K562 (cell line): ENCODE data around the gene MND1. TPM values are rescaled to one million over a fixed set of nuclear protein-coding genes. Genes with fewer than 3 reads are reported as not detected.

ENCODE experiments used
- ATAC-seq: fragments of 200-7000 bp; cut with Tn5 transposase; 3 replicates; pipeline ENCODE4 v1.9.1; 2020; ENCODE audit warnings: moderate library complexity
- BruUV-seq: library from RNA; stranded (reverse); fragments of 400-500 nt; replicated peaks from 2 replicates; lab custom pipeline; 2021; lab: Mats Ljungman, UMichigan
- CTCF ChIA-PET: fragments of 300-600 bp; formaldehyde crosslinking; extraction: SDS; loops from one replicate; lab custom pipeline; 2021; ENCODE audit warnings: low intra/inter-chr PET ratio; lab: Yijun Ruan, JAX
- POLR2A ChIA-PET: fragments of 300-600, 350-650 bp; sonication (Branson Sonifier 250); formaldehyde crosslinking; extraction: SDS; loops from one replicate; lab custom pipeline; 2021; ENCODE audit warnings: antibody characterized with exemption, inconsistent platforms; lab: Yijun Ruan, JAX
- DNase-seq, 4 experiments: peaks; one replicate each; pipeline versions ENCODE4 v3.0.0 to v3.0.0-alpha.2; 2011 to 2018; ENCODE audit warnings: low spot score in 3 of 4, mixed read lengths in 3 of 4; ENCODE audit errors: extremely low read depth in 1 of 4
- FAIRE-seq: peaks from 2 replicates; lab custom pipeline; 2011; peaks lifted over from hg19 to GRCh38; lab: Jason Lieb, UNC
- H2AFZ ChIP-seq: 2 replicates; pipeline ENCODE4 v1.6.0; 2011; ENCODE audit warnings: low read depth, low read length, control low read depth, inconsistent platforms
- H3K27ac ChIP-seq: fragments of 200-600 bp; 3 replicates; pipeline ENCODE4 v1.8.0; 2011; ENCODE audit warnings: low read depth, mild to moderate bottlenecking, control low read depth, inconsistent platforms, low read length, moderate library complexity, mixed read lengths; ENCODE audit errors: extremely low read depth
- H3K27me3 ChIP-seq, 2 experiments: fragments of 300-600 bp in 1 of 2; 2 replicates in 1 of 2; 3 replicates in 1 of 2; pipeline versions ENCODE4 v1.6.0 to v1.8.0; 2011; ENCODE audit warnings: inconsistent platforms in 2 of 2, low read length in 2 of 2, mild to moderate bottlenecking in 1 of 2, mixed read lengths in 1 of 2, moderate library complexity in 1 of 2; ENCODE audit not compliant: control insufficient read depth in 2 of 2, insufficient read depth in 2 of 2
- H3K36me3 ChIP-seq: fragments of 300-600 bp; 3 replicates; pipeline ENCODE4 v1.8.0; 2011; ENCODE audit warnings: mild to moderate bottlenecking, low read length, inconsistent platforms; ENCODE audit not compliant: control insufficient read depth, insufficient read depth
- H3K4me1 ChIP-seq, 2 experiments: fragments of 200-600 bp in 1 of 2; replicated peaks in 1 of 2; 2 replicates in 1 of 2; 3 replicates in 1 of 2; pipeline versions ENCODE4 v1.5.1 to v1.8.0; 2011; ENCODE audit warnings: inconsistent platforms in 2 of 2, low read length in 2 of 2, mild to moderate bottlenecking in 1 of 2, mixed read lengths in 1 of 2, moderate library complexity in 1 of 2; ENCODE audit not compliant: control insufficient read depth in 2 of 2, insufficient read depth in 2 of 2
- H3K4me2 ChIP-seq: 2 replicates; pipeline ENCODE4 v1.6.1; 2011; ENCODE audit warnings: low read length, control low read depth, inconsistent platforms, mixed read lengths; ENCODE audit not compliant: insufficient read depth
- H3K4me3 ChIP-seq: fragments of 200-600 bp; sonication (generic), shearing (Covaris generic); 2 replicates; pipeline ENCODE4 v1.5.1; 2016; ENCODE audit warnings: control low read depth, inconsistent platforms
- H3K79me2 ChIP-seq: fragments of 200-600 bp; 3 replicates; pipeline ENCODE4 v1.8.0; 2011; ENCODE audit warnings: low read length, inconsistent platforms; ENCODE audit not compliant: control insufficient read depth, insufficient read depth
- H3K9ac ChIP-seq, 2 experiments: 2 replicates each; pipeline versions ENCODE4 v1.6.0 to v1.6.1; 2011; ENCODE audit warnings: low read depth in 2 of 2, low read length in 2 of 2, control low read depth in 1 of 2, inconsistent platforms in 1 of 2, mild to moderate bottlenecking in 1 of 2, mixed read lengths in 1 of 2; ENCODE audit not compliant: insufficient read depth in 1 of 2
- H3K9me1 ChIP-seq: one replicate; pipeline ENCODE4 v1.6.0; 2011; ENCODE audit warnings: inconsistent platforms, mild to moderate bottlenecking, low read length, moderate library complexity; ENCODE audit not compliant: control insufficient read depth, insufficient read depth
- H3K9me3 ChIP-seq: replicated peaks from 2 replicates; pipeline ENCODE4 v1.5.1; 2011; ENCODE audit warnings: low read depth, low read length, inconsistent platforms; ENCODE audit not compliant: control insufficient read depth, insufficient read depth
- H4K20me1 ChIP-seq: replicated peaks from 2 replicates; pipeline ENCODE4 v1.6.1; 2011; ENCODE audit warnings: low read length, inconsistent platforms, mixed read lengths; ENCODE audit not compliant: control insufficient read depth, insufficient read depth
- ELF1 ChIP-seq: fragments of 200-800 bp; sonication (Bioruptor generic); IDR thresholded peaks from 2 replicates; pipeline ENCODE4 v1.6.1; 2016; ENCODE audit warnings: missing genetic modification characterization, missing compliant biosample characterization
- ETV5 ChIP-seq: sonication (generic); formaldehyde crosslinking; IDR thresholded peaks from 2 replicates; pipeline ENCODE4 v1.4.0; 2020; ENCODE audit warnings: low read depth, mild to moderate bottlenecking, missing genetic modification reagents
- FOXP1 ChIP-seq: sonication (generic); formaldehyde crosslinking; IDR thresholded peaks from 2 replicates; pipeline ENCODE4 v1.8.0; 2022; ENCODE audit warnings: mild to moderate bottlenecking, missing genetic modification reagents
- HOXB6 ChIP-seq: fragments of 250-450 bp; sonication (Bioruptor Pico); IDR thresholded peaks from 2 replicates; pipeline ENCODE4 v1.5.1; 2022; ENCODE audit warnings: mild to moderate bottlenecking, borderline replicate concordance
- LCOR ChIP-seq: sonication (generic); formaldehyde crosslinking; IDR thresholded peaks from 2 replicates; pipeline ENCODE4 v1.8.0; 2022; ENCODE audit warnings: mild to moderate bottlenecking, missing genetic modification reagents
- MBD1 ChIP-seq: fragments of 250-450 bp; sonication (Bioruptor Pico); IDR thresholded peaks from 2 replicates; pipeline ENCODE4 v1.8.0; 2022; ENCODE audit warnings: inconsistent platforms
- PHF8 ChIP-seq: fragments of 200-600 bp; sonication (generic); IDR thresholded peaks from 2 replicates; pipeline ENCODE4 v1.6.1; 2012; ENCODE audit warnings: mixed run types, mild to moderate bottlenecking, inconsistent platforms, low read length, moderate library complexity, borderline replicate concordance
- RERE ChIP-seq: sonication (generic); formaldehyde crosslinking; IDR thresholded peaks from 2 replicates; pipeline ENCODE4 v1.8.0; 2023; ENCODE audit warnings: missing genetic modification reagents, mild to moderate bottlenecking, borderline replicate concordance
- TOE1 ChIP-seq, 2 experiments: fragments of 450-650 bp in 1 of 2; sonication (generic) in 1 of 2; formaldehyde crosslinking in 1 of 2; IDR thresholded peaks; 2 replicates each; pipeline versions ENCODE4 v1.7.1 to v1.8.0; 2016 to 2022; ENCODE audit warnings: borderline replicate concordance in 2 of 2, mild to moderate bottlenecking in 2 of 2, antibody characterized with exemption in 1 of 2, inconsistent platforms in 1 of 2, low read depth in 1 of 2, missing genetic modification reagents in 1 of 2, moderate library complexity in 1 of 2
- ZBTB1 ChIP-seq: sonication (generic); formaldehyde crosslinking; IDR thresholded peaks from 2 replicates; pipeline ENCODE4 v1.8.1; 2023; ENCODE audit warnings: missing genetic modification reagents, low read depth, mild to moderate bottlenecking, borderline replicate concordance
- ZNF316 ChIP-seq: fragments of 450-650 bp; IDR thresholded peaks from 2 replicates; pipeline ENCODE4 v1.6.1; 2016
- WGBS: fragments of 100-300 bp; shearing (Covaris generic); methylation state at CpG from one replicate; pipeline ENCODE4 v1.1.6; 2016; ENCODE audit warnings: low coverage, mixed read lengths; ENCODE audit not compliant: insufficient coverage; ENCODE audit errors: missing lambda C conversion rate; 5-methylcytosine and 5-hydroxymethylcytosine counted together
- in situ Hi-C: fragments of 300-500 bp; cut with MboI; formaldehyde crosslinking; loops from 4 replicates; pipeline ENCODE4 v1.15.0; 2018; ENCODE audit warnings: inconsistent platforms, mixed read lengths
- intact Hi-C: fragments of 100-400 bp; cut with micrococcal nuclease; formaldehyde crosslinking; loops from 2 replicates; pipeline ENCODE4 v1.14.2; 2022
- polyA plus RNA-seq, 8 experiments: library from polyadenylated mRNA; depleted of rRNA in 4 of 8; stranded (reverse) in 5 of 8; unstranded in 3 of 8; fragments of >200 nt; fragmentation: Nextera tagmentation in 2 of 8; fragmentation: Illumina TruSeq in 1 of 8; extraction: Ambion mirVana in 2 of 8; extraction: Trizol in 1 of 8; gene quantifications; 2 replicates each; pipeline versions ENCODE4 v1.2.1 to v1.2.3, GENCODE V29; 2011 to 2014; ENCODE audit warnings: inconsistent platforms in 1 of 8, missing spikeins in 1 of 8
- total RNA-seq, 7 experiments: library from RNA; depleted of rRNA in 6 of 7; stranded (reverse); fragments of >200 nt in 6 of 7; fragmentation: Illumina TruSeq in 2 of 7; extraction: Trizol in 2 of 7; gene quantifications; 2 replicates each; pipeline versions ENCODE4 v1.2.1 to v1.2.3, GENCODE V29; 2011 to 2021; ENCODE audit warnings: low replicate concordance in 1 of 7

MND1 gene
- total and polyA plus RNA-seq, 9 of the 15 experiments (the other 6 are each of a cell fraction or from before 2014, with no cell fraction given): 35.3 to 94.1 (median 59.9) TPM

GRCh38 chr4:153345012-153345981, 809 bp downstream of the MND1 start:
- BruUV-seq: TSS peak; percentile 57
- Histone ChIP-seq H3K79me2 (peaks cover 58% of the 10 kb centered on the region), H3K36me3 (peaks cover 12% of the 10 kb centered on the region), H3K9me3 (no peaks in the 10 kb centered on the region), H3K4me1 (peaks cover 16 to 37% of the 10 kb centered on the region in 2 experiments; a peak in 4 of 5 replicates), H3K9me1 (no peaks in the 10 kb centered on the region), H4K20me1 (peaks cover 11% of the 10 kb centered on the region), H3K27ac (peak overlapping the region; percentile 92), H2AFZ (peak overlapping the region; percentile 96), H3K4me3 (peak overlapping the region; percentile 85), H3K27me3 (no peaks in the 10 kb centered on the region), H3K9ac (peak overlapping the region; percentile 92 to 99), H3K4me2 (peak overlapping the region; percentile 90)
- ChIA-PET POLR2A (interaction anchor here (0.8 to 1.9 kb wide), 8 partner anchors 8 to 420 kb away, joined by 3 to 7 read pairs (median 4); partner anchors contain the start of gene TMEM131L), CTCF (interaction anchor here (0.5 to 3.4 kb wide), 7 partner anchors 98 to 559 kb away, joined by 3 to 44 read pairs (median 3); no protein-coding TSS in a partner anchor)
- FAIRE-seq (peak; percentile 51), DNase-seq (peak; percentile 17 to 74 (median 65)), ATAC-seq (peak; percentile 64)
- intact Hi-C loops: loop anchor here (1.0 to 10.0 kb wide), 4 partner anchors 67 to 407 kb away; partner anchors contain the start of gene TMEM131L
- under 1% methylated on average over 39 of the region's 44 CpGs for WGBS
- in situ Hi-C loops: loop anchor here (5.0 kb wide), 1 partner anchor 227 kb away; no protein-coding TSS in a partner anchor
- TF ChIP-seq ZNF316 (0 out of 2 replicates have a peak, but pooled peaks have one; percentile 8), HOXB6 (CRISPR knock-in tag) (no peak), RERE (CRISPR knock-in tag) (0 out of 2 replicates have a peak, but pooled peaks have one; percentile 12), FOXP1 (CRISPR knock-in tag) (0 out of 2 replicates have a peak, but pooled peaks have one; percentile 19), ZBTB1 (CRISPR knock-in tag) (peak; percentile 17; the same call in 1 of the 2 replicates), TOE1 (IDR thresholded peaks at IDR 0.05; ENCODE audit: borderline replicate concordance) (0 out of 2 replicates have a peak, but pooled peaks have one; percentile 20), TOE1 (CRISPR knock-in tag; IDR thresholded peaks at IDR 0.05; ENCODE audit: borderline replicate concordance, low read depth) (no peak), LCOR (CRISPR knock-in tag) (0 out of 2 replicates have a peak, but pooled peaks have one; percentile 36), PHF8 (peak; percentile 36; the same call in 1 of the 2 replicates), ELF1 (tag) (no peak), ETV5 (CRISPR knock-in tag) (0 out of 2 replicates have a peak, but pooled peaks have one; percentile 43), MBD1 (CRISPR knock-in tag) (no peak)
